ENCODE measurements around the gene NCAM2.

The NCAM2 gene

DNA sequence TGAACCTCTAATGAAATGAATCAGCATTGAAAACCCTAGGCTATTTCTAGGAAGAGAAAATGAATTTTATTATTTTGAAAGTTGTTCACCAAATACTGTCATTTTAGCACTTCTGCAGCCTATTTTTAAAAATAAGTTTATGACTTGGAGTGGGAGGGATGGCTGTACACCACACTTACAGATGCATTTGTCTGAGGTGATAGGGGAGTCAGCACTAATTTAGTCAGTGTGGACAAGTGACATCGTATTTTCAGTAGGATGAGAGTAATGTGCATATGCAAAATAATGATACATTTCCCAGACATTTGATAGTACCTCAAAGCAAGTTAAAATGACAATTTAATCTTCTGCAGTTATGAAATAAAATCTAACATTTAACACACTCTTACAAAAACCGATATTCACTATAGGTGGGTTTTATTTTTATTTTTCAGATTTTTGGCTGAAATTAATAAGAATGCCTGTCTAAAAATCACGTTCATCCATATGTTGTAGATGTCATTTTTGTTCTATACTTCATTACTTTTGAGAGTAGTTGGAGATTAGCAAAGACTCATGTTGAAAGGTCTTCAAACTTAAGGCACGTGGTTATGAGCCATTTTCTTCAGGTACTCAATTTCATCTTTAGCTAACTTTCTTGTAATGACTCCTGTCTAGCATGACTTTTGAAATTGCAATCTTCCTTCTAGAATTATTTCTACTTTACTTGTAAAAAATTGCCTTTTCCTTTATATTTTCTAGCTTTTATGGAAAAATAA lies 186.7 kb downstream of the NCAM2 start:
- H3K4me1 ChIP-seq (ENCODE audit: insufficient read depth, low read length, severe bottlenecking), result no peaks in the 10 kb centered on the region
- H4K20me1 ChIP-seq (ENCODE audit: insufficient read depth, low read length), result no peaks in the 10 kb centered on the region
- no peaks in the 10 kb centered on the region for H3F3A ChIP-seq (ENCODE audit: insufficient read depth, low read length)
- no peaks in the 10 kb centered on the region for H3K36me3 ChIP-seq (ENCODE audit: insufficient read depth, low read length)
- H3K27me3 ChIP-seq (ENCODE audit: insufficient read depth, low read length), result no peaks in the 10 kb centered on the region
- no peak overlapping the region for H3K4me3 ChIP-seq (ENCODE audit: low read depth, low read length, poor library complexity, severe bottlenecking)
- no peak overlapping the region for H3K9ac ChIP-seq (ENCODE audit: low read length)
- H3K79me2 ChIP-seq (ENCODE audit: insufficient read depth, low read length), result no peaks in the 10 kb centered on the region
- no peak overlapping the region for H3K4me2 ChIP-seq (ENCODE audit: low read length)
- TF ChIP-seq, protein P1, sequence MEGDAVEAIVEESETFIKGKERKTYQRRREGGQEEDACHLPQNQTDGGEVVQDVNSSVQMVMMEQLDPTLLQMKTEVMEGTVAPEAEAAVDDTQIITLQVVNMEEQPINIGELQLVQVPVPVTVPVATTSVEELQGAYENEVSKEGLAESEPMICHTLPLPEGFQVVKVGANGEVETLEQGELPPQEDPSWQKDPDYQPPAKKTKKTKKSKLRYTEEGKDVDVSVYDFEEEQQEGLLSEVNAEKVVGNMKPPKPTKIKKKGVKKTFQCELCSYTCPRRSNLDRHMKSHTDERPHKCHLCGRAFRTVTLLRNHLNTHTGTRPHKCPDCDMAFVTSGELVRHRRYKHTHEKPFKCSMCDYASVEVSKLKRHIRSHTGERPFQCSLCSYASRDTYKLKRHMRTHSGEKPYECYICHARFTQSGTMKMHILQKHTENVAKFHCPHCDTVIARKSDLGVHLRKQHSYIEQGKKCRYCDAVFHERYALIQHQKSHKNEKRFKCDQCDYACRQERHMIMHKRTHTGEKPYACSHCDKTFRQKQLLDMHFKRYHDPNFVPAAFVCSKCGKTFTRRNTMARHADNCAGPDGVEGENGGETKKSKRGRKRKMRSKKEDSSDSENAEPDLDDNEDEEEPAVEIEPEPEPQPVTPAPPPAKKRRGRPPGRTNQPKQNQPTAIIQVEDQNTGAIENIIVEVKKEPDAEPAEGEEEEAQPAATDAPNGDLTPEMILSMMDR (IDR thresholded peaks at IDR 0.05; ENCODE audit: low read length), result no peak
- no peak for TF ChIP-seq EZH2 (IDR thresholded peaks at IDR 0.05; ENCODE audit: borderline replicate concordance, low read length)
- no peak overlapping the region for H3K27ac ChIP-seq (ENCODE audit: low read depth, low read length, poor library complexity, severe bottlenecking)
- H3K9me3 ChIP-seq (ENCODE audit: low read length), result no peaks in the 10 kb centered on the region
- H2AFZ ChIP-seq (ENCODE audit: low read length), result no peak overlapping the region
- H3K9me2 ChIP-seq (ENCODE audit: low read depth, low read length), result no peaks in the 10 kb centered on the region

GRCh38 chr21:21187579-21187978 lies 189.4 kb downstream of the NCAM2 start:
- no peaks in the 10 kb centered on the region for H3K36me3 ChIP-seq (ENCODE audit: insufficient read depth, low read length)
- H3K9me3 ChIP-seq (ENCODE audit: low read length), result no peaks in the 10 kb centered on the region
- no peaks in the 10 kb centered on the region for H3K9me2 ChIP-seq (ENCODE audit: low read depth, low read length)
- H3K27me3 ChIP-seq (ENCODE audit: insufficient read depth, low read length), result no peaks in the 10 kb centered on the region
- H3K4me1 ChIP-seq (ENCODE audit: insufficient read depth, low read length, severe bottlenecking), result no peaks in the 10 kb centered on the region
- H3K4me3 ChIP-seq (ENCODE audit: low read depth, low read length, poor library complexity, severe bottlenecking), result no peak overlapping the region
- no peak overlapping the region for H3K9ac ChIP-seq (ENCODE audit: low read length)
- H3K27ac ChIP-seq (ENCODE audit: low read depth, low read length, poor library complexity, severe bottlenecking), result no peak overlapping the region
- H3K4me2 ChIP-seq (ENCODE audit: low read length), result no peak overlapping the region
- H2AFZ ChIP-seq (ENCODE audit: low read length), result no peak overlapping the region
- no peaks in the 10 kb centered on the region for H3K79me2 ChIP-seq (ENCODE audit: insufficient read depth, low read length)
- no peaks in the 10 kb centered on the region for H3F3A ChIP-seq (ENCODE audit: insufficient read depth, low read length)
- no peaks in the 10 kb centered on the region for H4K20me1 ChIP-seq (ENCODE audit: insufficient read depth, low read length)
- TF ChIP-seq, protein P1 (IDR thresholded peaks at IDR 0.05; ENCODE audit: low read length), result no peak
- no peak for TF ChIP-seq EZH2 (IDR thresholded peaks at IDR 0.05; ENCODE audit: borderline replicate concordance, low read length)

DNA sequence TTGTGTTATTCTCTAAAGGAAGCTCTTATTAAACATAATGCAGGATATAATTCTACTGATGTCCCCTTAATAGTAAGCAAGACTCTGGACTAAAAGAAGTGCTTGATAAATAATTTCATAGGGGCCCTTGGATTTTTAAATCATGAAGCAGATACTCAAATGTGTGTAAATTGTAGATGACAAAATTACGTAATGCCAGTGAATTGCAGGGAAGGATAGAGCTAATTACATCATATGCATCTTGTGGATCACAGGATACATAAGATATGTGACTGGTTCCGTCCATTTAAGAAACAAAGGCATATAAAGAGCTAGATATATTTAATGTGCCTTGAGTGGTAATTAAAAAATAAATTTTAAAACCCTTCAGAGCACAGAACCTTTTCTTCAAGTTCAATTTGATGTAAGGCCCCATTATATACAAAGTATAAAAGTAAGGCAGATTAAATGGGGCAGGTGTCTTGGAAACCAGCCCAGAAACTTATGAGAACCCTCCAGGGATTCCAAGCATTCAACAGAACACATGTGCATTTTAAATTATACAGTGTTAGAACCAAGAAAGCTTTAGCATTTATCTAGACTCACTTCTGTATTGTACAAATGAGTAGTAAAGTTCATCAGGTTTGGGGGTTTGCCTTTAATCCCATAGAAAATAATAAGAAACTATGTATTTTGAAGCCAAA lies 190.4 kb downstream of the NCAM2 start:
- no peaks in the 10 kb centered on the region for H3K27me3 ChIP-seq (ENCODE audit: insufficient read depth, low read length)
- H4K20me1 ChIP-seq (ENCODE audit: insufficient read depth, low read length), result no peaks in the 10 kb centered on the region
- no peaks in the 10 kb centered on the region for H3K9me3 ChIP-seq (ENCODE audit: low read length)
- no peaks in the 10 kb centered on the region for H3K9me2 ChIP-seq (ENCODE audit: low read depth, low read length)
- H3K4me1 ChIP-seq (ENCODE audit: insufficient read depth, low read length, severe bottlenecking), result no peaks in the 10 kb centered on the region
- H3K4me3 ChIP-seq (ENCODE audit: low read depth, low read length, poor library complexity, severe bottlenecking), result no peak overlapping the region
- H3K9ac ChIP-seq (ENCODE audit: low read length), result no peak overlapping the region
- H3F3A ChIP-seq (ENCODE audit: insufficient read depth, low read length), result no peaks in the 10 kb centered on the region
- no peak overlapping the region for H3K27ac ChIP-seq (ENCODE audit: low read depth, low read length, poor library complexity, severe bottlenecking)
- H3K36me3 ChIP-seq (ENCODE audit: insufficient read depth, low read length), result no peaks in the 10 kb centered on the region
- TF ChIP-seq, protein P1 (IDR thresholded peaks at IDR 0.05; ENCODE audit: low read length), result no peak
- TF ChIP-seq EZH2 (IDR thresholded peaks at IDR 0.05; ENCODE audit: borderline replicate concordance, low read length), result no peak
- no peak overlapping the region for H3K4me2 ChIP-seq (ENCODE audit: low read length)
- H3K79me2 ChIP-seq (ENCODE audit: insufficient read depth, low read length), result no peaks in the 10 kb centered on the region
- no peak overlapping the region for H2AFZ ChIP-seq (ENCODE audit: low read length)

All from OCI-LY1 (cell line).